ENCODE data around the gene EMILIN1.

DNA sequence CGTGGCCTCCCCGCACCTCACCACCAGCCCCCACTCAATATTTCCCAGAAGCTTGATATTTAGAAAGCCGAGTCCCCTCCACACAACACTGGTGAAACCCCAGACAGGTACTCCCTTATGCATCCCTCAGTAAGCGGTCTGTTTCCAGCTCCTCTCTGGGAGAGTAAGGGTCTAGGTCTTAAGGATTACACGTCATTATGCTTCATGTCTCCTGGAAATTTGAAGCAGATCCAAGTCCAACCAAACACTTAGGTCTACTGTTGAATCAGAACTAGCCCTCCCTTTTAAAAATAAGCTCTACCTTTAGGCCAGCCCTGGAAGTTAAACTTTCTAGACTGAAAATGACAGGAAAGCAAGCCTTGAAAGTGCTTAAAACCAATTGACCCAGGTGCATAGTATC lies 5.5 kb upstream of the EMILIN1 start:
- no peak for TF ChIP-seq CTCF (IDR thresholded peaks at IDR 0.05)
- TF ChIP-seq POLR2A (IDR thresholded peaks at IDR 0.05), result no peak
